Adipose tissue (tissue), 3 donors: ENCODE data around the gene SORBS1. TPM values are rescaled to one million over a fixed set of nuclear protein-coding genes. Genes with fewer than 3 reads are reported as not detected.

Experiments
- H3K27ac ChIP-seq: one replicate; pipeline ENCODE4 v1.5.1; 2013; ENCODE audit warnings: low read depth, low read length
- WGBS, 3 donors: extraction: QIAGEN DNeasy Blood & Tissue Kit; methylation state at CpG; one replicate each; pipeline ENCODE4 v1.1.7; 2013; 5-methylcytosine and 5-hydroxymethylcytosine counted together
- polyA plus RNA-seq, 3 donors: library from polyadenylated mRNA; stranded (reverse); fragments of 200-250 nt; gene quantifications; one replicate each; pipeline ENCODE4 v1.2.3, GENCODE V29; 2013
- donor health status: healthy with polysubstance abuse.
- donor health status: Bipolar disorder and iron deficiency.
- donor health status: healthy.

The SORBS1 gene
- polyA plus RNA-seq, 3 donors: 25.4 to 508 (median 85.4) TPM

DNA sequence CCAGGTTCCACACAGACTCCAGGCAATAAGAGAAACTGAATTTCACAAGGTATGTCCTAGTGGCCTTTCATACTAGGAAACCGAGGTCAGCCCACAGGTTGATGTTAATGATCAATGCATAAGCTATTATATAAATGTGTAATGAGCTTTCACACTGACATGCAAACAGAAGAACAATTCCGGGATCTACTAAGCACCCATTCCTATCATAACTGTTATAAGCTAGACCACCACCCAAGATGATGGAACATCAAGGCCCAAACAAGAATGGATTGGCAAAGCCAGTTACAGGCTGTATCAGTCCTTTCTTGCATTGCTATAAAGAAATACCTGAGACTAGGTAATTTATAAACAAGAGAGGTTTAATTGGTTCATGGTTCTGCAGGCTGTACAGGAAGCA, 15.2 kb downstream of the SORBS1 start:
- no peak overlapping the region for H3K27ac ChIP-seq
- WGBS, 3 donors: 90 to 98% (median 97%) methylated on average over 2 of the region's 2 CpGs

- 88 to 89% (median 88%) methylated on average over 12 of the region's 12 CpGs for WGBS, 3 donors
- no peak overlapping the region for H3K27ac ChIP-seq
Observed at GRCh38 chr10:95544783-95545500, 16.2 kb downstream of the SORBS1 start.

- no peak overlapping the region for H3K27ac ChIP-seq
- 55 to 86% (median 84%) methylated on average over 4 of the region's 4 CpGs for WGBS, 3 donors
Observed at GRCh38 chr10:95543459-95543858, 17.7 kb downstream of the SORBS1 start.

DNA sequence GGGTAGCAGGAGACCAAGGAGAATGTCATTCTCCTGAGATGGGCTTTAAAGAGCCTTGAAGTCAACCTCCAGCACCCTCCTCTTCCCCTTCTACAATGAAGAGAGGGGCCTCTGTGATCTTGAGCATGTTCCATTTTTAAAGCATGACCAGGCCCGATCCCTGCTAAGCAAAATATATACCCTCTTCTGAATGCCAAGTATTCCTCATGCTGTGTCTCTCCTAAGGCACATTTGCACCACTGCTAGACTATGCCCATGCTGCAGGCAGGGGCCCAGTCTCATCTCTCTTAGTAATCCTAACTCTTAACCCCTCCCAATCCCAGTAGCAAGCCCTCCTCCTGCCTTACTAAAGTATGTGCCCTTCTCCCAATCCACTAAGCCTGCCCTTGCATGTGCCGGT, 18.4 kb downstream of the SORBS1 start:
- no peak overlapping the region for H3K27ac ChIP-seq
- WGBS, 3 donors: 94 to 100% (median 94%) methylated on average over 2 of the region's 2 CpGs

DNA sequence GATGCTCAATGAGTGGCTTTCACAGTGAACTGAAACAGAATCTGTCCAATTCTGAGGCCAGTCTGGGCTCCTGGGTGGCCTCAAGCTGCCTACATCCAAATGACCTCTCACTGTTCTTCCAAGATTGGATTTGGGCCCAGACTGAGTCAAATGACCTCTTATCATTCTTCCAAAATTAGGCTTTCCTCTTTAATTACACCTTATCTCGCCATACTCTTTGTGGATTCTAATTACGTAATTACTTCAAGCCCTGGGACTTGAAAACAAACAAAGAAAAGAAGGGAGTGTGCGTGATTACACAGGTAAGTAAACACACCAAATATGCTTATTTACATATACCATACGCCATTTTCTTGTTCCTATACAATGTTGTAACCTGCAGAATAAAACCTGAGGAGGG, 18.8 kb downstream of the SORBS1 start:
- WGBS, 3 donors: 35 to 82% (median 81%) methylated on average over 4 of the region's 4 CpGs
- no peak overlapping the region for H3K27ac ChIP-seq

DNA sequence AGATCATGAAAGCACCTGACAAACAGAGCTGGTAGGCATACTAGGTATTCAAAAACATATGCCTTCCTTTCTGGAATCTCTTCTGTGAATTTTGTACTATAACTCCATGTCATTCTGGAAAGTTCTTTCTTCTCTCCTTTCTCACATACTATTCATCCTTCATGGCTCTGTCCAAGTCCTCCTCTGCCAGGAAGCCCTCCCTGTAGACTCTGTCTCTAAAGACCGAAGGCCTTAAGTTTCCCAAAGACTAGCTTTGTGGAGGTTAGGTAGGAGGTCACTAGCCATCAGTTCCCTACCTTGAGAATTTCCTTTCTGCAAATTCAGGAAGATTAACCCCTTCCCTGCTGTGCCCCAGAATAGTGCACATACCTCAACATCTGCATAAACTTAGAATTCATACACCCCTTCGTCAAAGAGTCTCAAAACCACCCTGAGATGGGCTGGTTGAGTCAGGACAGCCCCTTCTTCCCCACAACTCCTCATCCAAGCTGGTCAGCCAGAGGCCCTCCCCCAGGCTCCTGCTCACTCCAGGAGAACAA, 20.6 kb downstream of the SORBS1 start:
- 94 to 96% (median 95%) methylated on average over 2 of the region's 2 CpGs for WGBS, 3 donors
- H3K27ac ChIP-seq: no peak overlapping the region

- no peak overlapping the region for H3K27ac ChIP-seq
- 76 to 92% (median 87%) methylated on average over 7 of the region's 7 CpGs for whole genome bisulfite sequencing, 3 donors
Observed at GRCh38 chr10:95539560-95540284, 21.4 kb downstream of the SORBS1 start.

GRCh38 chr10:95538412-95538811, 22.8 kb downstream of the SORBS1 start:
- no peak overlapping the region for H3K27ac ChIP-seq
- WGBS, 3 donors: 58 to 84% (median 71%) methylated on average over 4 to 5 of the region's 5 CpGs

GRCh38 chr10:95537542-95537927, 23.6 kb downstream of the SORBS1 start:
- 84 to 96% (median 84%) methylated on average over 4 of the region's 4 CpGs for WGBS, 3 donors
- no peak overlapping the region for H3K27ac ChIP-seq

- H3K27ac ChIP-seq: no peak overlapping the region
- WGBS, 3 donors: 93 to 98% (median 94%) methylated on average over 8 of the region's 8 CpGs
Observed at GRCh38 chr10:95536894-95537541, 24.2 kb downstream of the SORBS1 start.

- 64 to 84% (median 68%) methylated on average over 8 of the region's 8 CpGs for WGBS, 3 donors
- H3K27ac ChIP-seq: no peak overlapping the region
Observed at GRCh38 chr10:95536017-95536416, 25.2 kb downstream of the SORBS1 start.

DNA sequence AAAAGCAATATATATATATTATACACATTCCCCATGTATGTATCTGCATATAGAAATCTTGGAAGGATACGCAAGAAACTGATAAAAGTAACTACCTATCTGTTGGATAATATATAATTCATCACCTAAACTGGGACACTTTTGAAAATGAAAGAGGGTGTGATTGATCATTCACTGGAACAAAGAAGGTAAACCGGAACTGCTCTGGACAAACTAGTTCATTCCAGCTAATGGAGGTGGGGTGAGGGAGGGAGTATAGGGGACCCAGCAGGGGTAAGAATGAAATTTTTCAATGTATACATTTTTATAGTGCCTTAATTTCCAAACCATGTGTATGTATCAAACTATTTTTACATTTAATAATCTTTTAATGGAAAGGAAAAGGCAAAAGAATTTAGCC, 25.6 kb downstream of the SORBS1 start:
- 77 to 88% (median 83%) methylated on average over 2 of the region's 2 CpGs for WGBS, 3 donors
- no peak overlapping the region for H3K27ac ChIP-seq

GRCh38 chr10:95533590-95533989, 27.6 kb downstream of the SORBS1 start:
- WGBS, 3 donors: 69 to 78% (median 75%) methylated on average over 6 of the region's 6 CpGs
- no peak overlapping the region for H3K27ac ChIP-seq

- no peak overlapping the region for H3K27ac ChIP-seq
- 96% methylated on average over 2 of the region's 2 CpGs for WGBS, 3 donors
Observed at GRCh38 chr10:95532536-95532935, 28.6 kb downstream of the SORBS1 start.

GRCh38 chr10:95531994-95532399, 29.2 kb downstream of the SORBS1 start:
- 46 to 65% (median 46%) methylated on average over 2 of the region's 2 CpGs for WGBS, 3 donors
- H3K27ac ChIP-seq: no peak overlapping the region

GRCh38 chr10:95531058-95531809, 29.9 kb downstream of the SORBS1 start:
- H3K27ac ChIP-seq: no peak overlapping the region
- WGBS, 3 donors: 49 to 75% (median 52%) methylated on average over 13 of the region's 13 CpGs

DNA sequence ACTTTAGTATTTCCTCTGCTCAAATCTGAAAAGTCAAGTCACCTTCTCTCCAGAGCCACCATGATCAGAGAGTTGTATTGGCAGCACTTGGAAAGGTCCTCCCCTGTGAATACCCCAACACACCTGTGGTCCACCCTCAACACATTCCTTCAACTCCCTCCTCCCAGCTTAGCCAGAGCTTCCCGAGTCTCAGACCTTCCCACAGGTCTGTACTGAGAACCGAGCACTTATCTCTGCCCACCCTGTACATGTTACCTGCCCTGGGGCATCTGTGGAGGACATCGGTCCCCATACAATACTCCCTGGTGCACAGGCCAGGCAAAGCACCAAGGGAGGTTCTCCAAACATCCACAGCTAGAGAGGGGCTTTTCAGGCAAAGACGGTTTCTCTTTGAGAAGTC, 30.6 kb downstream of the SORBS1 start:
- no peak overlapping the region for H3K27ac ChIP-seq
- WGBS, 3 donors: 71 to 89% (median 89%) methylated on average over 4 of the region's 4 CpGs

GRCh38 chr10:95530029-95530428, 31.1 kb downstream of the SORBS1 start:
- 55 to 91% (median 91%) methylated on average over 2 of the region's 2 CpGs for WGBS, 3 donors
- no peak overlapping the region for H3K27ac ChIP-seq

DNA sequence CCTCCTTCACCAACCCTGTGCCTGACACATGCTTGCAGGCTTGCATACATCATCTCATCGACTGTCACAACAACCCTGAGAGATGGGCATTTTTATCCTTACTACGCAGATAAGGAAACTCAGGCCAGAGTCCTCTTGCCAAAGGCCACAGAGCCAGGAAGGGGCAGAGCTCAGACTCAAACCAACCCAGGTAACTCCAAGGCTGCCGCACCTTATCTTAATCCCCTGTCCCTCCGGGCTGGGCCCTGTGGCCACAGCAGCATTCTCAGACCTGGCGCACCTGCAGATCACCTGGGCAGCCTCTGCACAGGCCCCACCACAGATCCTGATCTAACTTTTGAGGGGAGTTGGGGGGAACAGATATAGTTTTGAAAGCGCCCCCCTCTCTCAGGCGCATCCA, 35.1 kb downstream of the SORBS1 start:
- H3K27ac ChIP-seq: no peak overlapping the region
- 70 to 94% (median 94%) methylated on average over 7 of the region's 7 CpGs for WGBS, 3 donors
